GM21786 (cell line): ENCODE results near the gene UCP2.

ENCODE experiments used
- ATAC-seq: cut with Tn5 transposase; IDR thresholded peaks from one replicate; pipeline ENCODE4 v1.9.1; 2021; ENCODE audit not compliant: unreplicated experiment

The UCP2 gene

GRCh38 chr11:74010306-74011300 lies 28.0 kb upstream of the UCP2 start:
- no peak for ATAC-seq

GRCh38 chr11:74009675-74010305 lies 27.1 kb upstream of the UCP2 start:
- ATAC-seq: no peak

GRCh38 chr11:74009230-74009547 lies 26.5 kb upstream of the UCP2 start:
- ATAC-seq: no peak

GRCh38 chr11:74008373-74009229 lies 26.0 kb upstream of the UCP2 start, which contains the start of gene UCP3:
UCP3 (minus strand) TSS chr11:74009085; CDS start chr11:74007042, 2,043 bp downstream.
- no peak for ATAC-seq

GRCh38 chr11:74007691-74008372 lies 25.2 kb upstream of the UCP2 start:
- ATAC-seq: no peak

GRCh38 chr11:74006743-74007304 lies 24.2 kb upstream of the UCP2 start:
- no peak for ATAC-seq

- ATAC-seq: no peak
These were observed 23.3 kb upstream of the UCP2 start for GRCh38 chr11:74005721-74006517.

- ATAC-seq: no peak
These were observed 22.3 kb upstream of the UCP2 start for GRCh38 chr11:74004759-74005615.

GRCh38 chr11:74004046-74004695 lies 21.5 kb upstream of the UCP2 start:
- ATAC-seq: no peak

- ATAC-seq: no peak
These were observed 20.2 kb upstream of the UCP2 start for GRCh38 chr11:74002832-74003231.

- ATAC-seq: no peak
These were observed 19.2 kb upstream of the UCP2 start for GRCh38 chr11:74001822-74002286.

- no peak for ATAC-seq
These were observed 17.9 kb upstream of the UCP2 start for GRCh38 chr11:74000307-74001133.

GRCh38 chr11:73999581-74000306 lies 17.1 kb upstream of the UCP2 start:
- ATAC-seq: no peak

GRCh38 chr11:73998846-73999575 lies 16.4 kb upstream of the UCP2 start:
- ATAC-seq: no peak

- no peak for ATAC-seq
These were observed 14.6 kb upstream of the UCP2 start for GRCh38 chr11:73997120-73997770.
